ENCODE measurements around the gene IL20RB. TPM values are rescaled to one million over a fixed set of nuclear protein-coding genes. Genes with fewer than 3 reads are reported as not detected.

Gene IL20RB
- total RNA-seq, 1 donor from 2014 or later = 1.9 TPM

DNA sequence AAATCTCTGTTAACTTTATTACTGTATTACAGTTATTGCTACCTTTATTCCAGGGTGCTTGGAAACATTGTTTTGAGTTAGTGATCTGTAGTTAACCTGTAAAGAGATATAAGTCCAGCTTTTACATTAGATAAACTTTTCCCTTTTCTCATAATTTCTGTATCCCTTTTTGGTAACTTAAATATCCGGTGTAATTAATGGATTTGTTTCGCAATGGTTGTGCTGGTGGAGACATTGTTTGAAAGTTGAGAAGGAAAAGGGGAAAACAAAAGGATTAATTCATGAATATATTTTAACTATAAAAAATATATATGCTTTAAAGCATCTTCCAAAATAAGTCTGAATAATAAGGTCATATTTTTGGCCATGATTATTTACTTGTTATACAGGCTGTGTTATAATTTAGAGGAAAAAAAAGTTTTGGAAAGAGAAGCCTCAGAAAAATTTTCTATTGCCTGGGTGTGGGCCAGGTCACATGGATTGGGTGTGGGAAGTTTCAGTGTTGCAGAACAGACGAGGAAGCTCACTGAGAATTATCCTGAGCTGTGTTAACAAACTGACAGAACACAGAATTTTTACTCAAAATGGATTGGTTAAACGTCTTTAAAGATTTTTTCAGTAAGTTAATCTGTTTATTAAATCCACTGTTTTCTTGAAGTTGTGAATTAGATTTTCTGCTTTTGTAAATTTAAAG is 27.7 kb upstream of the IL20RB start:
- Mint-ChIP-seq H3K4me3 (no peak overlapping the region), H3K27me3 (ENCODE audit: insufficient read depth) (no peaks in the 10 kb centered on the region), H3K4me1 (ENCODE audit: low read depth) (peaks cover 62% of the 10 kb centered on the region), H3K36me3 (ENCODE audit: low read depth) (peaks cover 32% of the 10 kb centered on the region), H3K27ac (no peak overlapping the region), H3K9me3 (peaks cover 4% of the 10 kb centered on the region)
- DNase-seq (ENCODE audit: low spot score) = no peak
- intact Hi-C loops (cut with micrococcal nuclease) = loop anchor here (5.0 kb wide), 1 partner anchor 113 kb away; the partner anchor contains the start of gene SLC35G2

DNA sequence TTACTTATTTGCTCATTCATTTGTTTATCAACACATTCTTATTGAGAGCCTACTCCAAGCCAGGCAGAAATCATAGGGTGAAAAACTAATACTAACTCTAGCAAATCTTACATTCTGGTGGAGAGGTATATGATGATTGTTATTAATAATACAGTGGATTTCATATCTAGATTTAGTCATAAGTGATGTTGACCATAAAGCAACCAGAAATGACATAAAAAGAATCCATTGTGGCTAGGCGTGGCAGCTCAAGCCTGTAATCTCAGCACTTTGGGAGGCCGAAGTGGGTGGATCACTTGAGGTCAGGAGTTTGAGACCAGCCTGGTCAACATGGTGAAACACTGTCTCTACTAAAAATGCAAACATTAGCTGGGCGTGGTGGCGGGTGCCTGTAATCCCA is 26.2 kb upstream of the IL20RB start:
- Mint-ChIP-seq H3K4me3 (no peak overlapping the region), H3K27me3 (ENCODE audit: insufficient read depth) (no peaks in the 10 kb centered on the region), H3K4me1 (ENCODE audit: low read depth) (peaks cover 63% of the 10 kb centered on the region), H3K36me3 (ENCODE audit: low read depth) (peaks cover 38% of the 10 kb centered on the region), H3K27ac (no peak overlapping the region), H3K9me3 (peaks cover 4% of the 10 kb centered on the region)
- no peak for DNase-seq (ENCODE audit: low spot score)
- intact Hi-C loops (cut with micrococcal nuclease) = loop anchor here (1.0 to 5.0 kb wide), 2 partner anchors 11 to 114 kb away; partner anchors contain the start of gene SLC35G2

DNA sequence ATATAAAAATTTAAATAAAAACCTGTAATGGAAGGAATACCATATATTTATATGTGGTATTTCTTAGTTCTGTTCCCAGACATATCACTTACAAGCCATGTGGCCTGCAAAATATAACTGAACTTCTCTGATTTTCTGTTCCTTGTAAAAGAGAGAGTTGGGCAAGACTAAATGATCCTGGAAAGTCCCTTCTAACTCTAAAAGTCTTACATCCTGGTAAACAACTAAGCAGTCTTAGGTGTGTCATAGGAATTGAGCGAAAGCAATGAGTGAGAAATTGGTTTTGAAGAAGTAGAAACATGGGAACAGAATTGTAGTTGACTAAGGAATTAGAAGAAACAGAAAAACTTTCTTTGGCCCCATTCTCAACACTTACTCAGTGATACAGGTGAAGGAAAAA is 25.3 kb upstream of the IL20RB start:
- intact Hi-C loops (cut with micrococcal nuclease) = loop anchor here (1.0 to 5.0 kb wide), 2 partner anchors 12 to 115 kb away; partner anchors contain the start of gene SLC35G2
- H3K27me3 Mint-ChIP-seq (ENCODE audit: insufficient read depth) = no peaks in the 10 kb centered on the region
- no peak for DNase-seq (ENCODE audit: low spot score)
- H3K4me3 Mint-ChIP-seq = peak overlapping the region; percentile 50
- H3K4me1 Mint-ChIP-seq (ENCODE audit: low read depth) = peaks cover 72% of the 10 kb centered on the region
- peaks cover 42% of the 10 kb centered on the region for H3K36me3 Mint-ChIP-seq (ENCODE audit: low read depth)
- peak overlapping the region; percentile 80 for H3K27ac Mint-ChIP-seq
- H3K9me3 Mint-ChIP-seq = peaks cover 10% of the 10 kb centered on the region

DNA sequence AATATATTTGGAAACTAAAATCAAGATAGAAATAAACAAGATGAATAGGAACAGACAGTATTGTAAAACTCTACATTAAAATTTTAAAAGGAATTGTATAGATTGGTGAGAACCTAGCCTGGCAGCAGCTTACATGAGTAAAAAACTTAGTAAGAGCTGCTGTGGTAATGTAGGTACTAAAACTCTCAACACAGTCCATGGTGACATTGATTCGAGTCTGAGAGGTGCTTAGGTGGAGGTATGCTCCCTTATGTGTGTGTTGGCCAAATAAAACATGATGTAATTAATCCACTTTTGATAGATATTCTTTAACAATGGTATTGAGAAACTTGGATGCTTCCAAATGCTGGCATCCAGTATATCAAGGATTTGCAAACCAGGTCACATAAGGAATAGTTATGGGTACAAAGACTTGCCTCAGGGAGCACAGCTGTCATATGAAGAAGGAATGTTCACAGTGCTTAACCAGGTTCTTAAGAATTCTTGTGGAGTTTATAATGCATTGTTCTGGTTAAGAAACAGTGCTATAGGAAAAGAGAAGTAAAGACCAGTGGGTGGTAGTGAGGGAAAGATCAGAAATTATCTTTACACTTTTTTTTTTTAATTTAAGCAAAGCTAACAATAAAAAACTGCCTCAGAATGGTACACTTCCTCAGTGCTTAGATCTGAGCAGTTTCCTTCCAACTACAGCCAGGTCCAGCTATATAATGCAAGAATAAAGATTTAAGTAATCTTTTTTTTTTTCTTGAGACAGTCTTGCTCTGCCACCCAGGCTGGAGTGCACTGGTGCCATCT is 24.6 kb upstream of the IL20RB start:
- Mint-ChIP-seq H3K9me3 (peaks cover 12% of the 10 kb centered on the region), H3K36me3 (ENCODE audit: low read depth) (peaks cover 37% of the 10 kb centered on the region), H3K27me3 (ENCODE audit: insufficient read depth) (no peaks in the 10 kb centered on the region), H3K27ac (peak overlapping the region; percentile 82), H3K4me1 (ENCODE audit: low read depth) (peaks cover 72% of the 10 kb centered on the region), H3K4me3 (peak overlapping the region; percentile 50)
- intact Hi-C loops (cut with micrococcal nuclease) = loop anchor here (1.0 to 5.0 kb wide), 2 partner anchors 13 to 116 kb away; partner anchors contain the start of gene SLC35G2
- DNase-seq (ENCODE audit: low spot score) = no peak

DNA sequence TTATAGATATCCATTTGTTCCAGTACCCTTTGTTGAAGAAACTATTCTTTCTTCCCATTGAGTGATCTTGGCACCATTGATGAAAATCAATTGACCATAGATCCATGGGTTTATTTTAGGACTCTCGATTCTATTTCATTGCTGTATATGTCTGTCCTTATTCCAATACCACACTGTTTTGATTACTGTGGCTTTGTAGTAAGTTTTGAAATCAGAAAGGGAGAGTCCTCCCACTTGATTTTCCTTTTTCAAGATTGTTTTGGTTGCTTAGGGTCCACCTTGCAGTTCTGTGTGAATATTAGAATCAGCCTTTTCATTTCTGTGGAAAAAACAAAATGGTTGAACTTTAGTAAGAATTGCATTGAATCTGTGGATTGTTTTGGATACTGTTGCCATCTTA is 20.6 kb upstream of the IL20RB start:
- peaks cover 77% of the 10 kb centered on the region for H3K4me1 Mint-ChIP-seq (ENCODE audit: low read depth)

DNA sequence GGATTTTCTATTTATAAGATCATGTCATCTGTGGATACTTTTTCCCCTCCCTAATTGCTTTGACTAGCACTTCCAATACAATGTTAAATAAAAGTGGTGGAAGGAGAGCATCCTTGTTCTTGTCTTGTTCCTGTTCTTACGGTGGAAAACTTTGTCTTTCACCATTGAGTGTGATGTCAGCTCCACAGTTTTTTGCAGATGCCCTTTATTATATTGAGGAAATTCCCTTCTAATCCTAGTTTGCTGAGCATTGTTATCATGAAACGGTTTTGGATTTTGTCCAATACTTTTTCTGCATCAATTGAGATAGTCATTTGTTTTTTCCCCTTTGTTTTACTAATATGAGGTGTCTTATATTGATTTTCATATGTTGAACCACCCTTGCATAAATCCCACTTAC is 19.9 kb upstream of the IL20RB start:
- Mint-ChIP-seq H3K36me3 (ENCODE audit: low read depth) (peaks cover 30% of the 10 kb centered on the region), H3K27me3 (ENCODE audit: insufficient read depth) (no peaks in the 10 kb centered on the region), H3K9me3 (peaks cover 12% of the 10 kb centered on the region), H3K4me1 (ENCODE audit: low read depth) (peaks cover 76% of the 10 kb centered on the region), H3K4me3 (no peak overlapping the region), H3K27ac (no peak overlapping the region)
- DNase-seq (ENCODE audit: low spot score) = no peak
- intact Hi-C loops (cut with micrococcal nuclease) = loop anchor here (5.0 kb wide), 1 partner anchor 76 kb away; the partner anchor contains the start of gene NCK1

More for the DNA sequence above, 20.6 kb upstream of the IL20RB start:
- Mint-ChIP-seq H3K36me3 (ENCODE audit: low read depth) (peaks cover 30% of the 10 kb centered on the region), H3K4me3 (no peak overlapping the region), H3K9me3 (peaks cover 12% of the 10 kb centered on the region), H3K27ac (no peak overlapping the region), H3K27me3 (ENCODE audit: insufficient read depth) (no peaks in the 10 kb centered on the region)
- no peak for DNase-seq (ENCODE audit: low spot score)
- intact Hi-C loops (cut with micrococcal nuclease) = loop anchor here (5.0 kb wide), 1 partner anchor 75 kb away; the partner anchor contains the start of gene NCK1

DNA sequence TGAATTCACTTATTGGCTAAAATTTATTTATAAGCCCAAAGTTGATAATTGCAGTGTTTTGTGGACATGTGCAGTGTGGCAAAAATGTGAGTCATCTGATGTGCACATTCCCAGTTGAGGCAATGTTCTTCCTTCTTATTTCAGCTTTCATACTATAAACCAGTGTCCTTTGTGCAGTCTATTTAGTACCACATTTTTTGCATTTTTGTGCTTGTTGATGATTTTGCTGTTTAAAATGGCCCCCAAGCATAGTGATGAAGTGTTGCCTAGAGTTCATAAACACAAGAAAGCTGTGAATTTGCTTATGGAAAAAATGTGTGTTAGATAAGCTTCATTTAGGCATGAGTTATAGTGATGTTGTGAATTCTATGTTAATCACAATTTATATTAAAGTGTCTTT is 19.4 kb upstream of the IL20RB start:
- Mint-ChIP-seq H3K36me3 (ENCODE audit: low read depth) (peaks cover 26% of the 10 kb centered on the region), H3K4me3 (no peak overlapping the region), H3K27ac (peak overlapping the region; percentile 31), H3K9me3 (peaks cover 12% of the 10 kb centered on the region), H3K27me3 (ENCODE audit: insufficient read depth) (no peaks in the 10 kb centered on the region), H3K4me1 (ENCODE audit: low read depth) (peaks cover 76% of the 10 kb centered on the region)
- DNase-seq (ENCODE audit: low spot score) = no peak
- intact Hi-C loops (cut with micrococcal nuclease) = loop anchor here (5.0 kb wide), 1 partner anchor 76 kb away; the partner anchor contains the start of gene NCK1

DNA sequence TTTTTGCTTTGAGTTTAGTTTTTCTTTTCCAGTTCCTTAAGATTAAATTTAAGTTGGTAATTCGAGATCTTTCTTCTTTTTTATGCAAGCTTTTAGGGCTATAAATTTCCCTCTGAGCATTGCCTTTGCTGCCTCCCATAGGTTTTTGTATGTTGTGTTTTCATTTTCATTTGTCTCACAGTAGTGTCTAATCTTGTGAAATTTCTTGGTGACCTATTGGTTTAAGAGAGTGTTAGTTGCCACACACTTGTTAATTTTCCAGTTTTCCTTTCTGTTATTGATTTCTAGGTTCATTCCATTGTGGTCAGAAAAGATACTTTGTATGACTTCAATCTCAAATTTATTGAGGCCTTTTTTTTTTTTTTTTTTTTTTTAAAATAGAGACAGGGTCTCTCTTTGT is 18.3 kb upstream of the IL20RB start:
- Mint-ChIP-seq H3K27me3 (ENCODE audit: insufficient read depth) (no peaks in the 10 kb centered on the region), H3K27ac (peak overlapping the region; percentile 21), H3K36me3 (ENCODE audit: low read depth) (peaks cover 23% of the 10 kb centered on the region), H3K9me3 (peaks cover 11% of the 10 kb centered on the region), H3K4me1 (ENCODE audit: low read depth) (peaks cover 75% of the 10 kb centered on the region), H3K4me3 (no peak overlapping the region)
- no peak for DNase-seq (ENCODE audit: low spot score)
- intact Hi-C loops (cut with micrococcal nuclease) = loop anchor here (5.0 kb wide), 1 partner anchor 77 kb away; the partner anchor contains the start of gene NCK1

DNA sequence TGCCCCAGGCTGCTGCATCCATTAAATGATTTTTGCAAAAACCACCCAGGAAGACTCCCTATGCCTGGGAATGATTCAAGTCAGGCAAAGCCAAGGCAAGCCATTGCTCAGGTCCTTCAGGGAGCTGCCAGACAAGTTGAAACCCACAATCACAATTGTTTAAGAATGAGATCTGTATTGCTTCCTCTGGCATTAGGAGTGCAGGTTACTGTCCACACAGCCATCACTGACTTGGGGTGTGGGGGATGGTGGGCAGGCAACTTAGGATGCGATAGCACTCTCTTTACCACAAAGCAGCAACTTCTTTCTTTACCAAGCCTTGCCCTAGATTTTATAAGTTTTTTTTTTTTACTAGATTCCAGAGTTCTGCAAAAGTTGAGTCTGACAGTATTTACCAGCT is 15.0 kb upstream of the IL20RB start:
- Mint-ChIP-seq H3K27me3 (ENCODE audit: insufficient read depth) (no peaks in the 10 kb centered on the region), H3K4me1 (ENCODE audit: low read depth) (peaks cover 62% of the 10 kb centered on the region), H3K27ac (no peak overlapping the region), H3K4me3 (no peak overlapping the region), H3K9me3 (no peaks in the 10 kb centered on the region), H3K36me3 (ENCODE audit: low read depth) (peaks cover 25% of the 10 kb centered on the region)
- intact Hi-C loops (cut with micrococcal nuclease) = no loop called here
- no peak for DNase-seq (ENCODE audit: low spot score)

DNA sequence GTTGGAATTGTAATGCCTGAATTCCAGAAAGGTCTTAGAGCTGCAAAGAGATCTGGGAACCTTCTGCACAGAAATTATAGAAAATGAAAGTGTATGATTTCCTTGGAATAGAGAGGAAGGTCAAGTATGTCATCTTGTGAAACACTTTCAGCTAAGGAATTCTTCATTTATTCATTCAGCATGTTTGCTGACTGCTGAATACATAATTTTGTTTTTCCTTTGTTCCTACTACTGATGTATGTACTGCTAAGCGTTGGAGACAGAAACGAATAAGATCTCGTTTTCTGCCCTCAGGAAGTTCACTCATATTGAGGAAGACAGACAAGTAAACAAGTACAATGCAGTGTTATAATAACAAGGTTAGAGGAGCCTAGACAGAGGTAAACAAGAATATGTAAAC is 14.3 kb upstream of the IL20RB start:
- DNase-seq (ENCODE audit: low spot score) = no peak
- peaks cover 58% of the 10 kb centered on the region for H3K4me1 Mint-ChIP-seq (ENCODE audit: low read depth)
- H3K36me3 Mint-ChIP-seq (ENCODE audit: low read depth) = peaks cover 25% of the 10 kb centered on the region
- no peaks in the 10 kb centered on the region for H3K27me3 Mint-ChIP-seq (ENCODE audit: insufficient read depth)
- no peak overlapping the region for H3K4me3 Mint-ChIP-seq
- intact Hi-C loops (cut with micrococcal nuclease) = no loop called here
- H3K27ac Mint-ChIP-seq = peak overlapping the region; percentile 47
- H3K9me3 Mint-ChIP-seq = no peaks in the 10 kb centered on the region

DNA sequence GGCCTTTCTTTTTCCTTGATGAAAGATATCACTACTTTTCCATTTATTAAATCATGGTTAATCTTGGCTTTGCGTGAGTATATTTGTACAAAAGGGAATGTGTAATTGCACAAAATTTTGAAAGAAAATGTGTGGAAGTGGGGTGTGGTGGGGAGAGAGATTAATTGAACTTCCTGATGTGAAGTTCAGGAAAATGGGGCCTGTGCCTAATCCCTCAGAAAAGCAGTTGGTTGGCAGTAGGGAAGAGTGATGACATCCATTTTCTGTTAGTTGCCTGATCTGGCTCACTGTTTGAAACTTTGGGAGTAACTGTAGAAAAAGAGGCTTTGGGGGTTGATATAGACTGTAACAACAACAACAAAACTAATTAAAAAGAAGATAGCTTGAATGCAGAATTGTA is 10.8 kb upstream of the IL20RB start:
- intact Hi-C loops (cut with micrococcal nuclease) = loop anchor here (5.0 kb wide), 1 partner anchor 65 kb away; no protein-coding TSS in a partner anchor

DNA sequence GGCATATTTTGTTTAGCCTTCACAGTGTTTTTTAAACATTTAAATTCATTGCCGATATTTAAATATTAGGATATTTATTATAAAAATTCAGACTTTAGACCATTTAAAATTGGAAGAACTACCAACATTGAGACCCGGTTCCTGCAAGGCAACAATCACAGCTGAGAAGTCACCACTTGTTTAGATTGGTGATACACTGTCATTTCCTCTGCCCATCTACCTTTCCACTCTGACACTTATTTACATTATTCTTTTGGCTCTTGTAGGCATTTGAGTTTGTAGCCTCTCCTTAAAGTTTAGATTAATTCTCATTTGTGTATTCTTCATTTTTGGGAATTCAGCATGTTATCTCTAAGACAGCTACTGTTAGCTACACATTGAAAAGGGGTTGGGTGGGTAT is 10.3 kb upstream of the IL20RB start:
- no peaks in the 10 kb centered on the region for H3K9me3 Mint-ChIP-seq
- H3K36me3 Mint-ChIP-seq (ENCODE audit: low read depth) = peaks cover 27% of the 10 kb centered on the region
- H3K27me3 Mint-ChIP-seq (ENCODE audit: insufficient read depth) = no peaks in the 10 kb centered on the region
- no peak for DNase-seq (ENCODE audit: low spot score)
- intact Hi-C loops (cut with micrococcal nuclease) = loop anchor here (5.0 kb wide), 1 partner anchor 65 kb away; no protein-coding TSS in a partner anchor
- H3K27ac Mint-ChIP-seq = peak overlapping the region; percentile 31
- H3K4me1 Mint-ChIP-seq (ENCODE audit: low read depth) = peaks cover 28% of the 10 kb centered on the region
- no peak overlapping the region for H3K4me3 Mint-ChIP-seq

More for the DNA sequence above, 10.8 kb upstream of the IL20RB start:
- Mint-ChIP-seq H3K4me1 (ENCODE audit: low read depth) (peaks cover 30% of the 10 kb centered on the region), H3K9me3 (no peaks in the 10 kb centered on the region), H3K27me3 (ENCODE audit: insufficient read depth) (no peaks in the 10 kb centered on the region), H3K36me3 (ENCODE audit: low read depth) (peaks cover 27% of the 10 kb centered on the region), H3K4me3 (no peak overlapping the region), H3K27ac (no peak overlapping the region)
- no peak for DNase-seq (ENCODE audit: low spot score)

Data from activated T-helper 1 cell treated with anti-CD3 and anti-CD28 coated beads, Interleukin-12 subunit alpha, Interleukin-12 subunit beta, Interleukin-2, Interleukin-4 antibody, amounts not matched to agents 30 ng/mL and 10 ng/mL and 1 ng/mL, durations not matched to agents 14 hours and 24 hours and 36 hours (primary cell).